GM12875 (cell line): ENCODE measurements around the gene ARFGAP3.
A peak's percentile ranks its signal among the peaks of the same experiment; 100 is the strongest.

Source experiments
- H3K4me3 ChIP-seq: one replicate; pipeline ENCODE4 v1.5.1; 2011; ENCODE audit warnings: low read depth, low read length, control low read depth
- TF ChIP-seq, protein P1 (sequence below): IDR thresholded peaks from 2 replicates; pipeline ENCODE4 v1.5.1; 2011; ENCODE audit warnings: low read depth, mild to moderate bottlenecking, control low read depth, inconsistent platforms, low read length, moderate library complexity, borderline replicate concordance; ENCODE audit not compliant: insufficient read depth

The ARFGAP3 gene

DNA sequence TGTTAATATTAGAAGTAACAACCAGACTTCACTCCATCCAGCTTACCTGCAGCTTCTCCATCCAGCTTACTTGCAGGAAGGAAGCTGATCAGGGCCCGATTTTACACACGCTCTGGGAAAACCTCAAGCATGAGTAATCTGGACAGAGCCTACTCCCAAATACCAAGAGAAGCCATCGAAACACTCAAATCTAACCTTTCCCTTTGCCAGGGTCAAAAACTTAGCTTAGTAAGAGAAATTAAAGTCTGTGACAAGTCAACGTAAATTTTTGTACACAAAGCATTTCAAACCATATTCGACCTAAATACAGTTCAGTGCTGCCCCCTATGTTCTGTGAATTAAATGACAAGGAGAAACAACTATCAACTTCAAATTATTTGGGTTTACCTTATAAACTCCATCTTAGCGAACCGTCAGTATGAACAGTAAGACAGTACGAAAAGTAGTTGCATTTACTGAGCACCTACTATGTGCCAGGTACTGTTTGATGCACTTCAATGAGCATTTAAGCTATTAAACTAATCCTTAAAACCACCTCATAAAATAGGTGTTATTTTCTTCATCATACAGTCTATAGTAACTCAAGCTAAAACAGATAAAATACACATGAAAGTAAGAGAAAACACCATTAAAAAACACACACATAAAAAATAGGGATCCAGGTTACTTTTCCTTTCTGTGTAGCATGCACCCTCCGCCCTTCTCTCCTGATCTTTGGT lies 36.9 kb downstream of the ARFGAP3 start:
- TF ChIP-seq, protein P1, sequence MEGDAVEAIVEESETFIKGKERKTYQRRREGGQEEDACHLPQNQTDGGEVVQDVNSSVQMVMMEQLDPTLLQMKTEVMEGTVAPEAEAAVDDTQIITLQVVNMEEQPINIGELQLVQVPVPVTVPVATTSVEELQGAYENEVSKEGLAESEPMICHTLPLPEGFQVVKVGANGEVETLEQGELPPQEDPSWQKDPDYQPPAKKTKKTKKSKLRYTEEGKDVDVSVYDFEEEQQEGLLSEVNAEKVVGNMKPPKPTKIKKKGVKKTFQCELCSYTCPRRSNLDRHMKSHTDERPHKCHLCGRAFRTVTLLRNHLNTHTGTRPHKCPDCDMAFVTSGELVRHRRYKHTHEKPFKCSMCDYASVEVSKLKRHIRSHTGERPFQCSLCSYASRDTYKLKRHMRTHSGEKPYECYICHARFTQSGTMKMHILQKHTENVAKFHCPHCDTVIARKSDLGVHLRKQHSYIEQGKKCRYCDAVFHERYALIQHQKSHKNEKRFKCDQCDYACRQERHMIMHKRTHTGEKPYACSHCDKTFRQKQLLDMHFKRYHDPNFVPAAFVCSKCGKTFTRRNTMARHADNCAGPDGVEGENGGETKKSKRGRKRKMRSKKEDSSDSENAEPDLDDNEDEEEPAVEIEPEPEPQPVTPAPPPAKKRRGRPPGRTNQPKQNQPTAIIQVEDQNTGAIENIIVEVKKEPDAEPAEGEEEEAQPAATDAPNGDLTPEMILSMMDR: peak; percentile 27; the same call in 1 of the 2 replicates
- no peak overlapping the region for H3K4me3 ChIP-seq

DNA sequence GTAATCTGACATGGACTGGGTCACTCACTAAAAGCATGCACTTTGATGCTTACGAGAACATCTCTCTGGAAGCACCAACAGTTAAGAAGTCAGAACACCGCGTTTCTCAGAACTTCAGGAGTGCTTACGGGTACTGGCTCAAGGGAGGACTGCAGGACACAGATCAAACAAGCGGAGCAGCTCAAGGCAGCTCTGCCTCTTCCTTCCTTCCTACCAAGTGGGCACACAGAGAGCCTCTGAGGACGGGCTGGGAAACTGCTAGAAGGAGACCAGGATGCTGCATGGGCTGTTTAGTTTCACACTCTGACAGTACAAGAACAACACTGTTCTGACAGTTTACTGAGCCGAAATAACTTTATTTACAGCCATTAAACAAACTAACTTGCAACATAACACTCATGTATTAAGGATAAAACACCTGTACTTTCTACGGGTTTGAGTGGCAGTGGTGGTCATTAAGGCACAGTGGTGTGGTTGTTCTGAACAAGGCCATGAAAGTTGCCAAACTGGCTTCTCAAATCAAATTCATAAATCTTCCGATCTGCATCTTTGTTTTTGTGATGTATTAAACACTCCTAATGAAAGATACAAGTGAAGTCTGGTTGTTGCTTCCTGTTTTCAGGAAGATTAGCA lies 37.5 kb downstream of the ARFGAP3 start:
- TF ChIP-seq, protein P1: no peak
- H3K4me3 ChIP-seq: no peak overlapping the region

DNA sequence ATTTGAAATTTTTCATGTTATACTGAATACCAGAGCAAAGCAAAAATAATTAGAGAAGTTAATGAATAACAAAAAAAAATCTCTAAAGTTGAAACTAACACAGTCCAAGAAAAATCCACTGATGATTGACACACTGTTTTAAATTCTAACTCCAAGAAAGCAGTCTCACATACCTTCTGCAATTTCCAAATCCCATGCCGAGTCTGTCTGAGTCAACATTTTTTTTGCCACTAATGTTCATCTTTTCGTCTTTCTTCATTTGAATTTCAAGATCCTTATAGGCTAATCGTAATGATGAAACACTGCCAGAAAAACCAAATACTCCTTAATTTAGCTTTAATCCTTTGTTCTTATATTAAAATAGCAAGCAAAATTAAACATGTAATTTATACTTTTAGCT lies 39.5 kb downstream of the ARFGAP3 start:
- H3K4me3 ChIP-seq: no peak overlapping the region
- TF ChIP-seq, protein P1: no peak

DNA sequence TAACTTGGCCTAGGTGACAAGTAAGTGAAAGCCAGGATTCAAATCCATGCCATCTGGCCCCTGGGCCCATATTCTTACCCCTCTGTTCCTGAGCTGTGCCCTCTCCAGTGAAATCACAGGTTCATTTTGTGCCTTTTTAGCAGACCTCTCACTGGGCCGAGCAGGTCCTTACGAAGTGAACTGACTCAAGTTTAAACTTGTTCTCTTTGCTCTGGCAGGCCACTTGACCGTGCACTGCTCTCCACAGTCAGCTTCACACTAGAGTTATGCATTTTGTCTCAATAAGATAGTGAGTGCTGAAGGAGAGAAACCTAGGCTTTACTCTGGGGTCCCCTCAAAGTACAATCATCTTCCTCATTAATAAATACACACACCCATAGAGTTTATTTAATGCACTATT lies 40.7 kb downstream of the ARFGAP3 start:
- TF ChIP-seq, protein P1: no peak
- no peak overlapping the region for H3K4me3 ChIP-seq

DNA sequence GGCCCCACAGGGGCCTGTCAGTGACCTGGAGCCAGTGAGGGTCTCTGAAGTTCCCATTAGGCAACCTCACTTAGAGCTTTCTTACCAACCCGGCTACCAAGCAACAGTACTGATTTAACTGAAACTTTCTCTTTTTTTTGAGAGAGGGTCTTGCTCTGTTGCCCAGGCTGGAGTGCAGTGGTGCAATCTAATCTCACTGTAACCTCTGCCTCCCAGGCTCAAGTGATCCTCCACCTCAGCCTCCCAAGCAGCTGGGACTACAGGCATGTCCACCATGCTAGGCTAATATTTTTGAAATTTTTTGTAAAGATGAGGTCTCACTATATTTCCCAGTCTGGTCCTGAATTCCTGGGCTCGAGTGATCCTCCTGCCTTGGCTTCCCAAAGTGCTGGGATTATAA lies 42.5 kb downstream of the ARFGAP3 start:
- H3K4me3 ChIP-seq: no peak overlapping the region

DNA sequence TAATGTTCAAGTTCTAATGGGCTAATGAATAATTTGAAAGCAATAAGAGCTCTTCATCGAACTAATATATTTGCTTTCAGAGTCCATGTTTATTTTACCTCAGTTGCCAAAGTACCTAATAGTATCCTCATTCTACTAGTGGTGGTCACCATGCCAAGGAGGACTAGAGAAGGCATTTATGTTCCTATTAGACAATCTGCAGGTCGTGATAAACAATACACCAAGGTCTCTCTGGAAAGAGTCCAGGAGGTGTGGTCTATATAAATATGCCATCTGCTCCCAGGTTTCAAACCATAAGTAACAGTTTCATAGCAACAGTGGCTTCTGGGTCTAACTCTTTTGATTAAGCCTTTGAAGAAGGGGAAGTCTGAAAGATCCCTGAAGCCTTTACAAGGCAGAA lies 42.9 kb downstream of the ARFGAP3 start:
- no peak overlapping the region for H3K4me3 ChIP-seq
- TF ChIP-seq, protein P1: no peak

More for the DNA sequence above, 42.5 kb downstream of the ARFGAP3 start:
- TF ChIP-seq, protein P1: no peak

DNA sequence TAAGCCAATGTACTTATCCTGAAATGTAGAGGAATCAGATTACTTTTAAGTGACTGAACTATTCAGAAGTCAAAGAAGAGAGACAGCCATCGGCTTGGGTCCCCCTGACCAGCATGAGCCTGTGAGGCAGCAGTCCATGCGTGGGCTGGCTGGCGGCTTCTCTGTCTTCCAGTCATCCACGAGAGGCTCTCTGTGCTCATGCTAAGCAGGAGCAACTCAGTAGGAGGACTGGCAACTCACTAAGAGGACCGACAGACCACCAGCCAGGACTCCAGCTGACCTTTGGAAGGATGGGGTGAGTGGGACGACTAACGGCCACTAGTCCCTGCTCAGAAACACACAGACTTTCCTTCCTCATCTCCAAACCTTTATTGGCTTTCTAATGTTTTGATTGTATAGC lies 43.6 kb downstream of the ARFGAP3 start:
- no peak overlapping the region for H3K4me3 ChIP-seq
- TF ChIP-seq, protein P1: no peak
